GM13976 (cell line): ENCODE measurements around the gene ZDHHC18.
"Not testable (repeated sequence)": the region's sequence is repeated elsewhere in the genome, so short reads cannot be mapped to it uniquely, and the experiment has no call there.

Source experiments
- DNase-seq: peaks from one replicate; pipeline ENCODE4 v3.0.0; 2012; ENCODE audit warnings: low spot score
- in situ Hi-C: fragments of 300-500 bp; cut with MboI; formaldehyde crosslinking; loops from one replicate; pipeline ENCODE4 v1.12.0; 2022; ENCODE audit warnings: low sequenced_read_pairs, mixed read lengths, inconsistent platforms; ENCODE audit not compliant: unreplicated experiment
- TF ChIP-seq, protein P1 (sequence below): IDR thresholded peaks from 2 replicates; pipeline ENCODE4 v1.5.1; 2012; ENCODE audit warnings: borderline replicate concordance, mild to moderate bottlenecking; ENCODE audit not compliant: insufficient read depth; ENCODE audit errors: extremely low read depth, missing control alignments, control extremely low read depth

Gene ZDHHC18

GRCh38 chr1:26839339-26839722, 12.8 kb downstream of the ZDHHC18 start:
- TF ChIP-seq, protein P1, sequence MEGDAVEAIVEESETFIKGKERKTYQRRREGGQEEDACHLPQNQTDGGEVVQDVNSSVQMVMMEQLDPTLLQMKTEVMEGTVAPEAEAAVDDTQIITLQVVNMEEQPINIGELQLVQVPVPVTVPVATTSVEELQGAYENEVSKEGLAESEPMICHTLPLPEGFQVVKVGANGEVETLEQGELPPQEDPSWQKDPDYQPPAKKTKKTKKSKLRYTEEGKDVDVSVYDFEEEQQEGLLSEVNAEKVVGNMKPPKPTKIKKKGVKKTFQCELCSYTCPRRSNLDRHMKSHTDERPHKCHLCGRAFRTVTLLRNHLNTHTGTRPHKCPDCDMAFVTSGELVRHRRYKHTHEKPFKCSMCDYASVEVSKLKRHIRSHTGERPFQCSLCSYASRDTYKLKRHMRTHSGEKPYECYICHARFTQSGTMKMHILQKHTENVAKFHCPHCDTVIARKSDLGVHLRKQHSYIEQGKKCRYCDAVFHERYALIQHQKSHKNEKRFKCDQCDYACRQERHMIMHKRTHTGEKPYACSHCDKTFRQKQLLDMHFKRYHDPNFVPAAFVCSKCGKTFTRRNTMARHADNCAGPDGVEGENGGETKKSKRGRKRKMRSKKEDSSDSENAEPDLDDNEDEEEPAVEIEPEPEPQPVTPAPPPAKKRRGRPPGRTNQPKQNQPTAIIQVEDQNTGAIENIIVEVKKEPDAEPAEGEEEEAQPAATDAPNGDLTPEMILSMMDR: no peak
- no peak for DNase-seq
- in situ Hi-C loops: no loop called here

DNA sequence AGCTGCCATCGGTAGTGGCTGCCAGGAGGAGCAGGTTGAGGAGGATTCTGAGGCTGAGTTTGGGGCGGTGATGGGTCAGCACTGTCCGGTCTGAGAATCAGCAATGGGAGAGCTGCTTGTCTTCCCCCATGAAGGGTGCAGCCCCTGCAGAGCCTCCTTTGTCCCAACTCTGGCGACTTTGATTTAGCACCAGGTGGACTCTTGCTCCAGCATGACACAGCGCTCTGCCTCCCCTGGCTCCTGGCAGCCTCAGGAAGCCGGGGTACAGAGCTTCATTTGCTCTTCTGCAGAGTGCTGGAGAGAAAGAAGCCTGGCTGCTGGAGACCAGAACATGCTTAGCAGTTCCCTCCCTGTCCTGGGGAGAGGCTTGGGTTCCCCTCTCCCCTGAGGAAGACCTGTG, 13.3 kb downstream of the ZDHHC18 start:
- DNase-seq: no peak
- in situ Hi-C loops: no loop called here
- TF ChIP-seq, protein P1: no peak

DNA sequence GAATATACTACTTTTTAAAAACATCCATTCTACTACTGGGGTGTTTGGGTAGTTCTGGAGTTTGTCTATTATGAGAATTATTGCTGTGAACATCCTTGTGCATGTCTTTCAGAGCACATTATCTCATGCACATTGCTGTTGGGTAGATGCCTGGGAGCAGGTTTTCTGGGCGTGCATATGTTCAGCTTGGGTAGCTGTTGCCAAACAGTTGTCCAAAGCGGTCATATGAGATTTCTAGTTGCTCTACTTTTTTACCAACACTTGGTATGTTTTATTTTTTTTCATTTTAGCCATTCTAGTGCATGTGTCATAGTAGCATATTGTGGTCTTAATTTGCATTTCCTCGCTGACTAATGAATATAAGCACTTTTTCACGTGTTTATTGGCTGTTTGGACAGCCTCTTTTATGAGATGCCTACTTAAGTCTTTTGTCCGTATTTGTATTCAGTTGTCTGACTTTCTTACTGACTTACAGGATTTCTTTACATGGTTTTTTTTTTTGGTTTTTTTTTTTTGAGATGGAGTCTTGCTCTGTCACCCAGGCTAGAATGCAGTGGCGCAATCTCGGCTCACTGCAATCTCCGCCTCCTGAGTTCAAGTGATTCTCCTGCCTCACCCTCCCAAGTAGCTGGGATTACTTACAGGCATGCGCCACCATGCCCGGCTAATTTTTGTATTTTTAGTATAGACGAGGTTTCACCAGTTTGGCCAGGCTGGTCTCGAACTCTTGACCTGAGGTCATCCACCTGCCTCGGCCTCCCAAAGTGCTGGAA, 18.1 kb downstream of the ZDHHC18 start:
- no peak for DNase-seq
- in situ Hi-C loops: no loop called here
- TF ChIP-seq, protein P1: no peak

DNA sequence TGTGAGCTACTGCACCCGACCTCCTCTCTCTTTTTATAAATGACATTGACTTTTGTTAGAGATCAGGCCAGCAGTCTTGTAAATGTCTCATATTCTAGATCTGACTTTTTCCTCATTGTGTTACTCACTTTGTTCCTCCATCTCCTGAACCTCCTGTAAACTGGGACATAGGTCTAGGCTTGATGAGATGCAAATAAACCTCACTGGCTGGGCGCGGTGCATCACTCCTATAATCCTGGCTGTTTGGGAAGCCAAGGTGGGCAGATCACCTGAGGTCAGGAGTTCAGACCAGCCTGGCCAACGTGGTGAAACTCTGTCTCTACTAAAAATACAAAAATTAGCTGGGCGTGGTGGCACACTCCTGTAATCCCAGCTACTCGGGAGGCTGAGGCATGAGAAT, 21.3 kb downstream of the ZDHHC18 start:
- in situ Hi-C loops, DNase-seq: not testable (repeated sequence)

DNA sequence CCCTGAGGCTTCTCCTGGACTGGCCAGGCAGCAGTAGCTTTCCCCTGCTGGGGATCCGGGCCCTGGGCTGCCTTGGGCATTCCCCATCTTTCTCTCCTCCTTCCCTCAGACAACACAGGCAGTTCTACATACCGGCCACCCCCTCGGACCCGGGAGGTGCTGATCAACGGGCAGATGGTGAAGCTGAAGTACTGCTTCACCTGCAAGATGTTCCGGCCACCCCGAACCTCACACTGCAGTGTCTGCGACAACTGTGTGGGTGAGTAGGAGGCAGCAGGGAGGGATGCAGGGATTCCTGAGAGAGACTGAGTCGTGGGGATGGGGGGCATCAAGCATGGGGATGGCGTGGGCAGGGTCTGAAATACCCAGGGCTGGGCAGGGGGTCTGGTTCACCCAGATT, 22.0 kb downstream of the ZDHHC18 start:
- TF ChIP-seq, protein P1: no peak
- DNase-seq: no peak
- in situ Hi-C loops: no loop called here

DNA sequence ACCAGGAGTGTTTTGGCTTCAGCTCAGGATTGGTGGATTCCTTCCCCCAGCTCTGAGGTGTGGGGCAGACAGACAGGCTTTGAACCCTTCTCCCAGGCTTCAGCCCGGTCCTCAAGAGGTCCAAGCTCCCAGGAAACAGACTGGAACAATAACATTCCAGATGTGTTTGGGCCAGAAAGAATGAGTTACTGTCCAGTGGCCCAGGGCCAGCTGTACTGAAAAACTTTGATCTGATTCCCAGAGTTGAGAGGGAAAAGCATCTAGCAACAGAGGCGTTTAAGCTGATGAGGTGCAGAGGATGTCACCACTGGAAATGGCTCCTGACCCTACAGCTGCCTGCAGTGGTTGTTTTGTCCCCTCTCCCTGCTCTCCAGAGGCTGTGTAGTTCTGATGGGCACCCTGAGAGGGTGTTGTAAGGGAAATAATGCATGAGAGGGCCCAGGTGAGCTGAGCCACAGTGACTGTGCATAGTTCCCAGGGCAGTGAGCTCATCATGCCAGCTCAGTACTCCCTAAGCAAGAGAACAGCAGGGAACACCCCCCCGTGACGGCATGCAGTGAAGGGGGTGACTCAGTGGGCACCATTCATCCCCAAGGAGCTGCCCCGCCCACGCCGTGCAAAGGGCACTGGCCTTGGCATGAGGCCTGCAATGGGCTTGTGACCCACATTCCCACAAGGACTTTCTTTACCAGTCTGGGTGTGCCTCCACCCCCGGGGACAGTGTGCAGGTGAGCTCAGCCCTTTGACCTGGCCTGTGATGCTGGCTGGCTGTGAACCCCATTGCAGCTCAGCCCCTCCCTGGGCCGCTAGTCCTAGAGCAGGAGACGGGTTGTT, 22.7 kb downstream of the ZDHHC18 start:
- TF ChIP-seq, protein P1: no peak
- DNase-seq: no peak
- in situ Hi-C loops: no loop called here

DNA sequence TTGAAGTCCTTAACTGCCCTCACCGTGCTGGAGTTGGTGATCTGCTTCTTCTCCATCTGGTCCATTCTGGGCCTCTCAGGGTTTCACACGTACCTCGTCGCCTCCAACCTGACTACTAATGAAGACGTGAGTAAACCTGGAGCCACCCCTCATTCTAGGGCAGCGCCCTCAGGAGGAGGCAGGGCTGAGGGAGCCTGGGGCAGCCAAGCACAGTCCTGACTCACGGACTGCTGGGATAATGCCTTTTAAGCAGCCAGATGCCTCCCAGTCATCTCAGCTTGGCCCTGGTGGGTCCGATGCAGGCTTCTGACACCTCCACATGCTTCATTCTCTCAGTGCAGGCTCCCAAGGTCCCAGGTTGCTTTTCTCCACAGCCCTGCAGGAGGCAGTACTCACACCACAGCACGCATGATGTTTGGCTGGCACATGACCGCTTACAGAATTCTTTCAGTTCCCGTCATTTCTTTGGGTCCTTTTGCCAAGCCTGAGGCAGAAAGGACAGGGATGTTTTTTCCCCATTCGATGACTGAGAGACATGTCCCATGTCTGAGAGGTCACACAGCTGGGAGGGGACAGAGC, 24.7 kb downstream of the ZDHHC18 start:
- TF ChIP-seq, protein P1: no peak
- DNase-seq: no peak
- in situ Hi-C loops: no loop called here
